IMR-90 (cell line): ENCODE results near the gene PRKCH. TPM values are rescaled to one million over a fixed set of nuclear protein-coding genes. Genes with fewer than 3 reads are reported as not detected.

Experiments used
- ATAC-seq: fragments of 200-7000 bp; cut with Tn5 transposase; 2 replicates; pipeline ENCODE4 v1.9.1; 2020; ENCODE audit warnings: low read depth, mild to moderate bottlenecking, moderate library complexity
- BruUV-seq: library from RNA; stranded (reverse); fragments of 400-500 nt; replicated peaks from 2 replicates; lab custom pipeline; 2021; lab: Mats Ljungman, UMichigan
- CTCF ChIA-PET: fragments of 300-600 bp; formaldehyde crosslinking; extraction: SDS; loops from one replicate; lab custom pipeline; 2021; ENCODE audit warnings: antibody characterized with exemption; lab: Yijun Ruan, JAX
- POLR2A ChIA-PET: fragments of 300-600 bp; sonication (Branson Sonifier 250); formaldehyde crosslinking; loops from one replicate; lab custom pipeline; 2022; ENCODE audit warnings: antibody characterized with exemption; ENCODE audit not compliant: unreplicated experiment; lab: Charles Lee
- DNase-seq: peaks from one replicate; pipeline ENCODE4 v3.0.0; 2013
- H2AFZ ChIP-seq: replicated peaks from 2 replicates; pipeline ENCODE3; 2013; ENCODE audit warnings: low read length, mild to moderate bottlenecking; ENCODE audit not compliant: poor library complexity
- H2AK5ac ChIP-seq: 2 replicates; pipeline ENCODE4 v1.6.1; 2013; ENCODE audit warnings: low read depth, low read length, inconsistent platforms
- H2AK9ac ChIP-seq: replicated peaks from 2 replicates; pipeline ENCODE3; 2013; ENCODE audit warnings: mild to moderate bottlenecking, low read depth, low read length, moderate library complexity; ENCODE audit not compliant: poor library complexity
- H2BK120ac ChIP-seq: 2 replicates; pipeline ENCODE4 v1.6.1; 2013; ENCODE audit warnings: low read depth, low read length, inconsistent platforms
- H2BK15ac ChIP-seq: 3 replicates; pipeline ENCODE4 v1.6.1; 2013; ENCODE audit warnings: low read depth, low read length, inconsistent platforms
- H2BK20ac ChIP-seq: 2 replicates; pipeline ENCODE4 v1.6.1; 2013; ENCODE audit warnings: low read depth, mild to moderate bottlenecking, inconsistent platforms, low read length, moderate library complexity
- H2BK5ac ChIP-seq: 2 replicates; pipeline ENCODE4 v1.6.1; 2013; ENCODE audit warnings: mild to moderate bottlenecking, low read depth, low read length, inconsistent platforms; ENCODE audit not compliant: poor library complexity, severe bottlenecking
- H3K14ac ChIP-seq: replicated peaks from 2 replicates; pipeline ENCODE4 v1.6.1; 2013; ENCODE audit warnings: low read depth, low read length, inconsistent platforms
- H3K18ac ChIP-seq: 2 replicates; pipeline ENCODE4 v1.6.1; 2013; ENCODE audit warnings: low read depth, low read length, control low read depth
- H3K23ac ChIP-seq: 2 replicates; pipeline ENCODE4 v1.6.1; 2013; ENCODE audit warnings: low read depth, low read length, inconsistent platforms
- H3K27ac ChIP-seq: 2 replicates; pipeline ENCODE4 v1.5.1; 2013; ENCODE audit warnings: mild to moderate bottlenecking, control low read depth, low read length; ENCODE audit not compliant: insufficient read depth
- H3K27me3 ChIP-seq: 2 replicates; pipeline ENCODE4 v1.6.1; 2013; ENCODE audit warnings: low read length; ENCODE audit not compliant: control insufficient read depth, insufficient read depth
- H3K36me3 ChIP-seq: 2 replicates; pipeline ENCODE4 v1.6.1; 2013; ENCODE audit warnings: low read length, mixed read lengths; ENCODE audit not compliant: control insufficient read depth, insufficient read depth
- H3K4ac ChIP-seq: 2 replicates; pipeline ENCODE4 v1.6.1; 2013; ENCODE audit warnings: low read depth, low read length, inconsistent platforms
- H3K4me1 ChIP-seq: 2 replicates; pipeline ENCODE4 v1.6.1; 2013; ENCODE audit warnings: low read length, mixed read lengths; ENCODE audit not compliant: control insufficient read depth, insufficient read depth
- H3K4me2 ChIP-seq: 2 replicates; pipeline ENCODE4 v1.6.1; 2013; ENCODE audit warnings: low read depth, mild to moderate bottlenecking, control low read depth, low read length, moderate library complexity
- H3K4me3 ChIP-seq: 2 replicates; pipeline ENCODE4 v1.5.1; 2013; ENCODE audit warnings: low read depth, mild to moderate bottlenecking, control low read depth, low read length, moderate library complexity; ENCODE audit not compliant: insufficient read depth
- H3K56ac ChIP-seq: 2 replicates; pipeline ENCODE4 v1.6.1; 2013; ENCODE audit warnings: low read length, inconsistent platforms; ENCODE audit not compliant: insufficient read depth; ENCODE audit errors: extremely low read depth
- H3K79me1 ChIP-seq, 2 experiments: 2 replicates each; pipeline ENCODE4 v1.6.1; 2013; ENCODE audit warnings: low read length in 2 of 2, inconsistent platforms in 1 of 2, low read depth in 1 of 2
- H3K9ac ChIP-seq: 2 replicates; pipeline ENCODE4 v1.6.1; 2013; ENCODE audit warnings: low read depth, low read length, control low read depth
- H3K9me1 ChIP-seq: 2 replicates; pipeline ENCODE4 v1.6.1; 2013; ENCODE audit warnings: low read length, inconsistent platforms; ENCODE audit not compliant: insufficient read depth
- H3K9me3 ChIP-seq: 2 replicates; pipeline ENCODE4 v1.6.1; 2013; ENCODE audit warnings: low read length; ENCODE audit not compliant: control insufficient read depth, insufficient read depth
- H4K20me1 ChIP-seq: 2 replicates; pipeline ENCODE4 v1.6.1; 2013; ENCODE audit warnings: low read length, inconsistent platforms; ENCODE audit not compliant: insufficient read depth
- H4K5ac ChIP-seq: 2 replicates; pipeline ENCODE4 v1.6.1; 2013; ENCODE audit warnings: mild to moderate bottlenecking, low read depth, low read length, control low read depth
- H4K8ac ChIP-seq, 2 experiments: 2 replicates each; pipeline ENCODE4 v1.6.1; 2013; ENCODE audit warnings: low read depth in 2 of 2, low read length in 2 of 2, control low read depth in 1 of 2, inconsistent platforms in 1 of 2
- H4K91ac ChIP-seq: 2 replicates; pipeline ENCODE4 v1.6.1; 2013; ENCODE audit warnings: low read depth, low read length, inconsistent platforms; ENCODE audit not compliant: insufficient read depth
- BHLHE40 ChIP-seq: fragments of 150-350 bp; IDR thresholded peaks from 2 replicates; pipeline ENCODE4 v1.6.1; 2016; ENCODE audit warnings: mild to moderate bottlenecking, low read depth, low read length
- CEBPB ChIP-seq: IDR thresholded peaks from 2 replicates; pipeline ENCODE4 v1.6.1; 2012; ENCODE audit warnings: low read depth, low read length, improper control_type of control experiment
- CTCF ChIP-seq: conservative IDR thresholded peaks from 2 replicates; pipeline ENCODE4 v1.5.1; 2012; ENCODE audit warnings: mild to moderate bottlenecking, low read depth, low read length, improper control_type of control experiment
- MAFK ChIP-seq: IDR thresholded peaks from 2 replicates; pipeline ENCODE4 v1.6.1; 2012; ENCODE audit warnings: low read depth, low read length, improper control_type of control experiment
- MAZ ChIP-seq: IDR thresholded peaks from 2 replicates; pipeline ENCODE4 v1.6.1; 2012; ENCODE audit warnings: low read depth, mild to moderate bottlenecking, low read length, improper control_type of control experiment, moderate library complexity, borderline replicate concordance
- MXI1 ChIP-seq: IDR thresholded peaks from 2 replicates; pipeline ENCODE4 v1.6.1; 2012; ENCODE audit warnings: low read depth, mild to moderate bottlenecking, low read length, moderate library complexity, borderline replicate concordance
- NFE2L2 ChIP-seq: fragments of 150-350 bp; IDR thresholded peaks from 2 replicates; pipeline ENCODE4 v1.6.1; 2016; ENCODE audit warnings: low read depth, mild to moderate bottlenecking, low read length
- POLR2A ChIP-seq: IDR thresholded peaks from 2 replicates; pipeline ENCODE4 v1.6.1; 2012; ENCODE audit warnings: mild to moderate bottlenecking, low read depth, low read length
- RCOR1 ChIP-seq: IDR thresholded peaks from 2 replicates; pipeline ENCODE4 v1.6.1; 2012; ENCODE audit warnings: mild to moderate bottlenecking, low read length, improper control_type of control experiment; ENCODE audit not compliant: insufficient replicate concordance
- RFX5 ChIP-seq: IDR thresholded peaks from 2 replicates; pipeline ENCODE4 v1.8.0; 2012; ENCODE audit warnings: low read depth, mild to moderate bottlenecking, low read length, moderate library complexity
- SMC3 ChIP-seq: fragments of 150-350 bp; IDR thresholded peaks from 2 replicates; pipeline ENCODE4 v1.6.1; 2016; ENCODE audit warnings: low read depth, mild to moderate bottlenecking, antibody characterized with exemption, low read length, moderate library complexity
- WGBS, 2 experiments: methylation state at CpG; one replicate each; pipeline versions ENCODE4 v1.1.5 to v1.1.7; 2013; ENCODE audit warnings: missing lambda C conversion rate in 2 of 2; ENCODE audit not compliant: insufficient read length in 1 of 2; ENCODE audit errors: extremely low coverage in 2 of 2; 5-methylcytosine and 5-hydroxymethylcytosine counted together
- dilution Hi-C: fragments of 300-500 bp; cut with HindIII; formaldehyde crosslinking; loops from one replicate; pipeline ENCODE4 v1.14.3; 2018; ENCODE audit warnings: low sequenced_read_pairs; ENCODE audit not compliant: unreplicated experiment
- in situ Hi-C: fragments of 300-500 bp; cut with MboI; formaldehyde crosslinking; loops from 3 replicates; pipeline ENCODE4 v1.14.3; 2019; ENCODE audit warnings: low sequenced_read_pairs, inconsistent platforms, mixed read lengths
- intact Hi-C: fragments of 100-400 bp; cut with micrococcal nuclease; formaldehyde crosslinking; loops from 2 replicates; pipeline ENCODE4 v1.10.0; 2022
- polyA plus RNA-seq, 3 experiments: library from polyadenylated mRNA; depleted of rRNA; stranded (reverse); fragments of >200 nt; gene quantifications; 2 replicates each; pipeline ENCODE4 v1.2.3, GENCODE V29; 2012; ENCODE audit warnings: low replicate concordance in 1 of 3
- total RNA-seq: library from RNA; depleted of rRNA; stranded (reverse); fragments of >200 nt; gene quantifications from 2 replicates; pipeline ENCODE4 v1.2.3, GENCODE V29; 2012
- TF ChIP-seq, protein P1 (sequence below): fragments of 150-350 bp; IDR thresholded peaks from 2 replicates; pipeline ENCODE4 v1.6.1; 2016; ENCODE audit warnings: low read depth, mild to moderate bottlenecking, low read length, moderate library complexity, borderline replicate concordance

Gene PRKCH
- total and polyA plus RNA-seq, 2 of the 4 experiments (the other 2 are of a cell fraction), result 1.6 to 2.3 TPM

DNA sequence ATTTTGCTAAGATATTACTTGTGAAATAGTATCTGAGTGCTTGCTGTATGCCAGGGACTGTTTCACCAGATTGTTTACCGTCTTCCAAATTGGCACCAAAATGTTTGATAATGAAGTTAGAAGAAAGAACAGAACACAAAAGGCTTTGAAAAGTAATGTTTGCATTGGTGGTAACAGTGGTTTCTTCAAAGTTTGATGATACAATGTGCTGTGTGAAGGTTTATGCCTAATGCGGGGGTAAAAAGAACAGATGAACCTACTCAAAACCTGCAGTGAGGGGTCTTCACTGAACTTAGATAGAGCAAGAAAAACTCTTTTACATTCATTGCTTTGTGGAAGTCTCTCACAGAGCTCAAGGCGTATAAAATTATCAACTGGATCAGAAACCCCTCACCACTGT lies 76.2 kb downstream of the PRKCH start:
- H3K9ac ChIP-seq, result no peak overlapping the region
- DNase-seq, result no peak
- no peaks in the 10 kb centered on the region for H3K36me3 ChIP-seq
- no peak for TF ChIP-seq POLR2A
- no peak for TF ChIP-seq MAZ
- TF ChIP-seq RFX5, result no peak
- no peak for TF ChIP-seq MXI1
- TF ChIP-seq BHLHE40, result no peak
- TF ChIP-seq CEBPB, result no peak
- no peak for TF ChIP-seq CTCF
- no peak for TF ChIP-seq MAFK
- TF ChIP-seq, protein P1, sequence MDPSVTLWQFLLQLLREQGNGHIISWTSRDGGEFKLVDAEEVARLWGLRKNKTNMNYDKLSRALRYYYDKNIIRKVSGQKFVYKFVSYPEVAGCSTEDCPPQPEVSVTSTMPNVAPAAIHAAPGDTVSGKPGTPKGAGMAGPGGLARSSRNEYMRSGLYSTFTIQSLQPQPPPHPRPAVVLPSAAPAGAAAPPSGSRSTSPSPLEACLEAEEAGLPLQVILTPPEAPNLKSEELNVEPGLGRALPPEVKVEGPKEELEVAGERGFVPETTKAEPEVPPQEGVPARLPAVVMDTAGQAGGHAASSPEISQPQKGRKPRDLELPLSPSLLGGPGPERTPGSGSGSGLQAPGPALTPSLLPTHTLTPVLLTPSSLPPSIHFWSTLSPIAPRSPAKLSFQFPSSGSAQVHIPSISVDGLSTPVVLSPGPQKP, result no peak
- no peak for TF ChIP-seq NFE2L2
- TF ChIP-seq RCOR1, result no peak
- no peak for TF ChIP-seq SMC3
- no peak overlapping the region for H4K91ac ChIP-seq
- H2AK5ac ChIP-seq, result no peak overlapping the region
- H3K4me1 ChIP-seq, result no peaks in the 10 kb centered on the region
- H3K14ac ChIP-seq, result no peak overlapping the region
- no CpG with 5 or more reads among the region's 3 CpGs for WGBS, 2 experiments
- no peak overlapping the region for H3K4me3 ChIP-seq
- no peak overlapping the region for H4K5ac ChIP-seq
- no peak overlapping the region for H2BK5ac ChIP-seq
- intact Hi-C loops (no loop called here), dilution Hi-C loops (no loop called here), in situ Hi-C loops (no loop called here)
- no peak overlapping the region for H2BK20ac ChIP-seq
- no peak overlapping the region for H3K27ac ChIP-seq
- H2AFZ ChIP-seq, result no peak overlapping the region
- H3K18ac ChIP-seq, result no peak overlapping the region
- no peak for ATAC-seq
- no peak overlapping the region for H2BK120ac ChIP-seq
- no peak overlapping the region for H3K4me2 ChIP-seq
- peaks cover 17% of the 10 kb centered on the region for H3K27me3 ChIP-seq
- POLR2A ChIA-PET, result no interaction called here
- no peak overlapping the region for H3K56ac ChIP-seq
- BruUV-seq, result no TSS peak
- H2BK15ac ChIP-seq, result no peak overlapping the region
- no peak overlapping the region for H4K8ac ChIP-seq
- H4K20me1 ChIP-seq, result no peaks in the 10 kb centered on the region
- H3K23ac ChIP-seq, result no peak overlapping the region
- H3K4ac ChIP-seq, result no peak overlapping the region
- H2AK9ac ChIP-seq, result no peak overlapping the region
- H3K9me1 ChIP-seq, result no peaks in the 10 kb centered on the region
- CTCF ChIA-PET, result no interaction called here
- H3K9me3 ChIP-seq, result no peaks in the 10 kb centered on the region
- no peaks in the 10 kb centered on the region for H3K79me1 ChIP-seq
